Measurements from ENCODE around the gene SMARCD3.
A peak's percentile ranks its signal among the peaks of the same experiment; 100 is the strongest.

SMARCD3 gene

GRCh38 chr7:151246851-151247580, 1.5 kb downstream of the SMARCD3 start:
- no peak for DNase-seq

- no peak for DNase-seq
Measured at GRCh38 chr7:151246102-151246850, 2.2 kb downstream of the SMARCD3 start.

- no peak for DNase-seq
Measured at GRCh38 chr7:151245360-151246101, 3.0 kb downstream of the SMARCD3 start.

GRCh38 chr7:151244841-151245346, 3.6 kb downstream of the SMARCD3 start:
- DNase-seq: no peak

GRCh38 chr7:151244196-151244840, 4.2 kb downstream of the SMARCD3 start:
- DNase-seq: peak; percentile 70

DNA sequence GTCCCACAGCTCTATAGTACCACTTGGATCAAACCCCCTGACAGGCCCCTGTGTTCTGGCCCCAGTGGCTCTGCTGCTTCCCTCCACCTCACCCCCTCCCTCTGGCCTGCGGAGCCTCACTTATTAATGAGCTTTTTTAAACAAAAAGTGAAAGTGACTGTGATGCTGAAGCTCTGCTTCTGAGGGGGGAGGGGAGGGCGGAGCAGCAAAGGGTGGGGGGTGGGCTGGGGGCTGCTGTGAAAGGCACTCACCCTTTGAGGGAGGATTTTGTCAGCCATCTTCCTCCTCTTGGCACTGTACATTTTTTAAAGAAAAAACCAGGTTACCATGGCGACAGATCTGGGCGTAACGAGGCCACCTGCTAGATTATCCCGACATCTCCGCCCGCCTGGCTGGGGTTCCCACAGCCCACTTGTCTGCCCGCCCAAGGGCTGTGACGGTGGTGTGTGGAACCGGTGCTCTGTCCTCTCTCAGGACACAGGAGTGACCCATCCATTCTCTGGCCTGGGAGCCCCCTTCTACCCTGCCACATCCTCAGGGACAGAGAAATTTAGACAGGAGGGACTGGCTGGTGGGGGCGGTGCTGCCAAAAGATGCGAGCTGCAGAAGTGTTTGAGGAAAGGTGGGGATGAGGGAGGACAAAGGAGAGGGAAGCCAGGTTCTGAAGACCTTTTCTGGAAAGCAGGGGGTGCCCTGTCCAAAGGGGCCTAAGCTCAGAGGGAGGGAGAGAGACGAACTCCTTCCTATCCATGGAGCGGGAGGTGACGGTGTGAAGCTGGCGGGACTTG, 4.9 kb downstream of the SMARCD3 start:
- DNase-seq: peak; percentile 47

GRCh38 chr7:151243045-151243349, 5.5 kb downstream of the SMARCD3 start:
- no peak for DNase-seq

DNA sequence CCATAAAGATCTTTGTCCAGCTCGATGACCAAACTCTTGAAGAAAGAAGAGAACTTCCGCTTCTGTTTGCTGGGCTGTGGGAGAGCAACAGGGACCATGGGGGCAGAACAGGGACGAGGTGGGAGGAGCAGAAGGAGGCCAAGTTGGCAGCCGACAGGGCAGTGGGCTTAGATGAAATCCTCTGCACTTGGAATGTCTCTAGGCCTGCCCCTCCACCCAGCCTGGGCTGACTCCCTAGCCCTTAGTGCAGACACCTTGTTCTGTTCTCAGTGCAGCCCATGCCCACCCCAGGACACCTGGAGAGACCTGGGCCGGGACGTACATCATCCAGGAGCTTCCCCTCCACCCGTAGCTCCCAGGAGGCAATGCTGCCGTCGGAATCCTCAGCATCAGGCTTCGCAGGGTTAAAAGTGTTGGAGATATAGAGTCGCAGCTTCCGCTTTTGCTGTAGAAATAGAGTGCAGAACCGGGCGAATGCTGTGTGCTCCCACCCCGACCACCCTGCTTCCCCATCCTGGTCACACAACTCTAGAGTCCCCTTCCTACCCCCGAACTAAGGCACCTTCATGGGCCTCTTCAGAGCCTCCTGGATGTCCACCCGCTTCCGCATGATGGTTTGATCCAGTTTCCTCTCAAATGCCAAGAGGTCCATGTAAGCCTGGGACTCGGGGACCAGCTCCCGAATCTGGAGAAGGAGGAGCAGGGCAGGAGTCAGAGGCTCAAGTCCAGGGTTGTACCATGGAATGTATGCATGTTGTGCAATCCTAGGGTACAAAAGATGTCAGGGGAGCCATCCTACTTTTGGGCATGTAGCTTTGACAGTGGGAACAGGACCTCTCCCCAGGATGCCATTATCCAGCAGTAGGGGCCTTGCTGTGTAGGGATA, 6.1 kb downstream of the SMARCD3 start:
- DNase-seq: no peak

DNA sequence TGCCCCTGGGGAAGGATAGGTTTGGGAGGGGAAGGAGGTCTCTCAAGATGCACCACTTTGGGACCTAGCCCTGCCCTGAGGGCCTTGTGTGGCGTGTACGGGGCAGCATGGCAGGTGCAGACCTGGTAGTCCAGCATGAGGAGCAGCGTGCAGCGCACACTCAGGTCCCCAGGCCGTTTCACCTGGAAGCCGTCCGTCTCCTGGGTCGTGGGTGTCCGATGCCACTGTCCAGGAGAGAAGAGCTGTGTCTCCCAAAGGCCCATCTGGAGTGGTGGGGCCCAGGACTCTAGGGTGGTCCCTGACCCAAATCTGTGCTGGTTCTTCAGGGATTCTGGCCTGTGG, 6.8 kb downstream of the SMARCD3 start:
- DNase-seq: no peak

- DNase-seq: no peak
Measured at GRCh38 chr7:151240942-151241754, 7.3 kb downstream of the SMARCD3 start.

DNA sequence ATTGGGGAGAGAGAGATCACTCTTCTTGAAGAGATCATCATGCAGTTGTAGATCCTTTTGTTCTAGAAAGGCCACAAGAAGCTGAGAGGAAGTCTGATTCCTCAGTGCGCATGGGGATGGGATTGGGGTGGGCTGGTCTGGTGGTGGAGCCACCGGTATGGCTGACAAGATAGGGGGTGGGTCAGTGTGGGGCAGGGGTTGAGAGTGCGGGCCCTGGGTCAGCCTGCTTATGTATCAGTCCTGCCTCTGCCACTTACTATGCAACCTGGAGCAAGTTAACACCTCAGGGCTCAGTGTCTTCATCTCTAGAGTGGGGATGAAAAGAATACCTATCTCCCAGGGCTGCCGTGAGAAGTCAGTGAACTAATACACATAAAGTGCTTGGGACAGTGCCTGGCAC, 8.0 kb downstream of the SMARCD3 start:
- no peak for DNase-seq

DNA sequence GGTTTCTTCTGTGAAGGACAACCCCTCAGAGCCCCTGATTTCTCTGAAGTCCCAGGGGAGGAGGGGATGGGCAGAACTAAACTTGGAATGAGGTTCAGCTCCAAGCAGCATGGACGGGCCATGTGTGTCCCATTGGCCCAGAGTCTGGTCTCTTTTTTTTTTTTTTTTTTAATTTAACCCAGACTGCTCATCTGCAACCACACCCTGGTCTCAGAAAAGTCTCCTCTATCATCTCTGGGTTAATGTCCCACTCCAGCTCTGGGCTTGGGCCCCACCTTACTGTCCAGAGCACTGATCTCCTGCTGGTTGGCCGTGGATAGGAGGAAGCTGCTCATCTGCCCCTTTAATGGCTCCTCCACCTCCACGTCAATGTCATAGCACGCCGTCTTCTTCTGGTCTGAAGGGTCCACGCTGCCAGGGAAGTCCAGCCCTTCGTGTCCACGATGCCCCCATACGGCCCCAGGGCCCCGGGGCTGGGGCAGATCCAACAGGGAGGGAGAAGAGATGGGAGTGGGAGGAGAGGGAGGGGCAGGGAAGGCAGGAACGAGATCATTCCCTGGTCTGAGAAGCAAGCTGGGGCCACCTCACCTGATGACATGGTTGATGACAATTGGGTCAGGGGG, 8.5 kb downstream of the SMARCD3 start:
- DNase-seq: no peak

GRCh38 chr7:151238924-151239836, 9.3 kb downstream of the SMARCD3 start:
- DNase-seq: no peak

DNA sequence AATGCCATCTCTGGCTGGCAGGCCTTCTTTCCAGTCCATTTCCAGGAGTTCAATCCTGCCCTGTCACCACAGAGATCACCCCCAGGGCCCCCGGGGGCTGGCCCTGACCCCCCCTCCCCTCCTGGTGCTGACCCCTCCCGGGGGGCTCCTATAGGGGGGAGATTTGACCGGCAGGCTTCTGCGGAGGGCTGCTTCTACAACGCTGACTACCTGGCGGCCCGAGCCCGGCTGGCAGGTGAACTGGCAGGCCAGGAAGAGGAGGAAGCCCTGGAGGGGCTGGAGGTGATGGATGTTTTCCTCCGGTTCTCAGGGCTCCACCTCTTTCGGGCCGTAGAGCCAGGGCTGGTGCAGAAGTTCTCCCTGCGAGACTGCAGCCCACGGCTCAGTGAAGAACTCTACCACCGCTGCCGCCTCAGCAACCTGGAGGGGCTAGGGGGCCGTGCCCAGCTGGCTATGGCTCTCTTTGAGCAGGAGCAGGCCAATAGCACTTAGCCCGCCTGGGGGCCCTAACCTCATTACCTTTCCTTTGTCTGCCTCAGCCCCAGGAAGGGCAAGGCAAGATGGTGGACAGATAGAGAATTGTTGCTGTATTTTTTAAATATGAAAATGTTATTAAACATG, 10.2 kb downstream of the SMARCD3 start:
- no peak for DNase-seq

- DNase-seq: no peak
Measured at GRCh38 chr7:151237244-151238189, 11.0 kb downstream of the SMARCD3 start.

- no peak for DNase-seq
Measured at GRCh38 chr7:151236406-151236805, 12.1 kb downstream of the SMARCD3 start.

- DNase-seq: no peak
Measured at GRCh38 chr7:151235091-151235787, 13.3 kb downstream of the SMARCD3 start.
